H1 (cell line): ENCODE results near the gene SCAI. TPM values are rescaled to one million over a fixed set of nuclear protein-coding genes. Genes with fewer than 3 reads are reported as not detected.

Experiments used
- RAD21 ChIP-seq, 2 experiments: IDR thresholded peaks in 1 of 2; conservative IDR thresholded peaks in 1 of 2; 2 replicates each; pipeline ENCODE4 v1.6.1; 2011; ENCODE audit warnings: low read depth in 2 of 2, low read length in 2 of 2, improper control_type of control experiment in 1 of 2, inconsistent platforms in 1 of 2, mild to moderate bottlenecking in 1 of 2, moderate library complexity in 1 of 2
- RXRA ChIP-seq: IDR thresholded peaks from 2 replicates; pipeline ENCODE4 v1.6.1; 2011; ENCODE audit warnings: low read depth, mild to moderate bottlenecking, low read length, moderate library complexity; ENCODE audit not compliant: insufficient read depth
- polyA plus RNA-seq, 7 experiments: library from polyadenylated mRNA; depleted of rRNA in 3 of 7; stranded (reverse) in 5 of 7; unstranded in 2 of 7; fragments of >200 nt in 5 of 7; fragments of 200-250 nt in 2 of 7; gene quantifications; 1 replicate in 5 of 7; 2 replicates in 1 of 7; 4 replicates in 1 of 7; pipeline versions ENCODE4 v1.2.1 to v1.2.3, GENCODE V29; 2011 to 2013; ENCODE audit warnings: missing spikeins in 2 of 7, mixed read lengths in 2 of 7
- total RNA-seq: library from RNA; stranded (reverse); fragmentation: NEBNext Ultra II Directional; extraction: Animal tissue kit (Norgen Biotek cat#: 25700); gene quantifications from 2 replicates; pipeline ENCODE4 v1.2.1, GENCODE V29; 2021

SCAI gene
- total and polyA plus RNA-seq, 2 of the 8 experiments (the other 6 are each of a cell fraction or from before 2014, with no cell fraction given): 6.4 to 19.8 TPM

DNA sequence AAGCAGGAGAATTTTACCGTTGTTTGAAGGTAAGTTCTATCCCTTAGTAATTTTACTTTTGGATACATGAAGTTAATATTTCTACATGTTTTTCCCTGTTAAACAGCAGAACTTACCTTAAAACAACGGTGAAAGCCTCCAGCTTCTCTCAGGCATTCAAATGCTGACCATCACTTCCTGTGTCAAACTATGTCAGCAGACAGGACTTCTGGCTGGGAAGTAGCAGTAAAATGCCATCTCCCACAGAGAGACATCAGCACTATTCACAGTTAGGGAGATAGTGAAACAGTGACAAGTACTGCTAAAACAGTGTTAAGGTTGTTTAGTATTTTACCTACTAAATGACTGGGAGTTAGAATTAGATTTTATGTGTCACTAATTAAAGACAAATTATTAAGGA, 168.2 kb downstream of the SCAI start (continued):
- no peak for TF ChIP-seq RXRA
- no peak for TF ChIP-seq RAD21 (IDR thresholded peaks at IDR 0.05 in 1 of 2, conservative IDR thresholded peaks at IDR 0.05 in 1 of 2; ENCODE audit: low read depth in 2 of 2, low read length in 2 of 2)
